DOHH2 (cell line): ENCODE measurements around the gene SHC3.

Source experiments
- H3F3A ChIP-seq: fragments of 200-600 bp; sonication (generic), shearing (Covaris generic); 2 replicates; pipeline ENCODE4 v1.6.0; 2016; ENCODE audit warnings: antibody characterized with exemption, mild to moderate bottlenecking; ENCODE audit not compliant: control insufficient read depth, insufficient read depth
- H3K27ac ChIP-seq: fragments of 200-600 bp; sonication (generic); 2 replicates; pipeline ENCODE4 v1.5.1; 2014; ENCODE audit warnings: low read depth, mild to moderate bottlenecking, low read length, moderate library complexity
- H3K27me3 ChIP-seq: fragments of 200-600 bp; sonication (generic); 2 replicates; pipeline ENCODE4 v1.6.1; 2014; ENCODE audit warnings: mild to moderate bottlenecking, low read length, mixed read lengths; ENCODE audit not compliant: control insufficient read depth
- H3K36me3 ChIP-seq: fragments of 200-600 bp; sonication (generic); 2 replicates; pipeline ENCODE4 v1.6.1; 2014; ENCODE audit warnings: mild to moderate bottlenecking, low read length, moderate library complexity, mixed read lengths; ENCODE audit not compliant: control insufficient read depth
- H3K4me1 ChIP-seq: fragments of 200-600 bp; sonication (generic); 2 replicates; pipeline ENCODE4 v1.6.1; 2014; ENCODE audit warnings: mild to moderate bottlenecking, low read length, mixed read lengths; ENCODE audit not compliant: control insufficient read depth
- H3K4me2 ChIP-seq: fragments of 200-600 bp; sonication (generic); 2 replicates; pipeline ENCODE4 v1.6.0; 2014; ENCODE audit warnings: mild to moderate bottlenecking, low read length, moderate library complexity
- H3K4me3 ChIP-seq: fragments of 200-600 bp; sonication (generic); 2 replicates; pipeline ENCODE4 v1.5.1; 2014; ENCODE audit warnings: mild to moderate bottlenecking, low read length, mixed read lengths
- H3K79me2 ChIP-seq: fragments of 200-600 bp; sonication (generic); 2 replicates; pipeline ENCODE4 v1.6.1; 2014; ENCODE audit warnings: mild to moderate bottlenecking, low read length, mixed read lengths; ENCODE audit not compliant: control insufficient read depth
- H3K9me2 ChIP-seq: fragments of 200-600 bp; sonication (generic); replicated peaks from 2 replicates; pipeline ENCODE4 v1.6.1; 2014; ENCODE audit warnings: mild to moderate bottlenecking, low read length, mixed read lengths; ENCODE audit not compliant: control insufficient read depth
- H3K9me3 ChIP-seq: fragments of 200-600 bp; sonication (generic); 2 replicates; pipeline ENCODE4 v1.6.1; 2014; ENCODE audit warnings: antibody characterized with exemption, low read length, mixed read lengths; ENCODE audit not compliant: control insufficient read depth, insufficient read depth
- H4K20me1 ChIP-seq: fragments of 200-600 bp; sonication (generic); 2 replicates; pipeline ENCODE4 v1.6.0; 2014; ENCODE audit warnings: low read depth, mild to moderate bottlenecking, antibody characterized with exemption, low read length, moderate library complexity; ENCODE audit not compliant: control insufficient read depth, insufficient read depth
- EZH2phosphoT487 ChIP-seq: fragments of 200-600 bp; sonication (generic); IDR thresholded peaks from 2 replicates; pipeline ENCODE4 v1.6.1; 2017; ENCODE audit warnings: borderline replicate concordance, mild to moderate bottlenecking, antibody characterized with exemption, low read length, moderate library complexity, mixed read lengths
- TF ChIP-seq, protein P1 (sequence below): fragments of 200-600 bp; sonication (generic); IDR thresholded peaks from one replicate; pipeline ENCODE4 v1.5.1; 2014; ENCODE audit warnings: antibody characterized with exemption, mild to moderate bottlenecking, low read depth, low read length; ENCODE audit not compliant: poor library complexity, severe bottlenecking

Gene SHC3

GRCh38 chr9:89005323-89005722 is 173.3 kb downstream of the SHC3 start:
- no peaks in the 10 kb centered on the region for H3K9me3 ChIP-seq
- H3K4me3 ChIP-seq = no peak overlapping the region
- no peaks in the 10 kb centered on the region for H3K36me3 ChIP-seq
- H3K4me1 ChIP-seq = 0 out of 2 replicates have a peak, but pooled peaks cover 4% of the 10 kb centered on the region
- H3K79me2 ChIP-seq = no peaks in the 10 kb centered on the region
- H3K27ac ChIP-seq = no peak overlapping the region
- H3K27me3 ChIP-seq = no peaks in the 10 kb centered on the region
- H3K9me2 ChIP-seq = no peaks in the 10 kb centered on the region
- H3F3A ChIP-seq = no peaks in the 10 kb centered on the region
- TF ChIP-seq, protein P1, sequence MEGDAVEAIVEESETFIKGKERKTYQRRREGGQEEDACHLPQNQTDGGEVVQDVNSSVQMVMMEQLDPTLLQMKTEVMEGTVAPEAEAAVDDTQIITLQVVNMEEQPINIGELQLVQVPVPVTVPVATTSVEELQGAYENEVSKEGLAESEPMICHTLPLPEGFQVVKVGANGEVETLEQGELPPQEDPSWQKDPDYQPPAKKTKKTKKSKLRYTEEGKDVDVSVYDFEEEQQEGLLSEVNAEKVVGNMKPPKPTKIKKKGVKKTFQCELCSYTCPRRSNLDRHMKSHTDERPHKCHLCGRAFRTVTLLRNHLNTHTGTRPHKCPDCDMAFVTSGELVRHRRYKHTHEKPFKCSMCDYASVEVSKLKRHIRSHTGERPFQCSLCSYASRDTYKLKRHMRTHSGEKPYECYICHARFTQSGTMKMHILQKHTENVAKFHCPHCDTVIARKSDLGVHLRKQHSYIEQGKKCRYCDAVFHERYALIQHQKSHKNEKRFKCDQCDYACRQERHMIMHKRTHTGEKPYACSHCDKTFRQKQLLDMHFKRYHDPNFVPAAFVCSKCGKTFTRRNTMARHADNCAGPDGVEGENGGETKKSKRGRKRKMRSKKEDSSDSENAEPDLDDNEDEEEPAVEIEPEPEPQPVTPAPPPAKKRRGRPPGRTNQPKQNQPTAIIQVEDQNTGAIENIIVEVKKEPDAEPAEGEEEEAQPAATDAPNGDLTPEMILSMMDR = no peak
- no peak for TF ChIP-seq EZH2phosphoT487
- 0 out of 2 replicates have a peak, but pooled peaks cover 3% of the 10 kb centered on the region for H4K20me1 ChIP-seq
- no peak overlapping the region for H3K4me2 ChIP-seq

GRCh38 chr9:89002987-89003386 is 175.6 kb downstream of the SHC3 start:
- no peak for TF ChIP-seq EZH2phosphoT487
- TF ChIP-seq, protein P1 = no peak
- no peak overlapping the region for H3K4me2 ChIP-seq
- no peaks in the 10 kb centered on the region for H3K9me2 ChIP-seq

GRCh38 chr9:89001917-89002540 is 176.6 kb downstream of the SHC3 start:
- H3K27ac ChIP-seq = no peak overlapping the region
- H3K9me2 ChIP-seq = no peaks in the 10 kb centered on the region
- H3K79me2 ChIP-seq = no peaks in the 10 kb centered on the region
- H3K9me3 ChIP-seq = no peaks in the 10 kb centered on the region
- H3F3A ChIP-seq = no peaks in the 10 kb centered on the region
- H3K4me2 ChIP-seq = no peak overlapping the region
- no peak overlapping the region for H3K4me3 ChIP-seq
- H3K4me1 ChIP-seq = no peaks in the 10 kb centered on the region
- 0 out of 2 replicates have a peak, but pooled peaks cover 3% of the 10 kb centered on the region for H4K20me1 ChIP-seq
- no peak for TF ChIP-seq EZH2phosphoT487
- TF ChIP-seq, protein P1 = no peak
- H3K27me3 ChIP-seq = no peaks in the 10 kb centered on the region
- H3K36me3 ChIP-seq = no peaks in the 10 kb centered on the region

More at GRCh38 chr9:89002987-89003386, 175.6 kb downstream of the SHC3 start:
- H3K9me3 ChIP-seq = no peaks in the 10 kb centered on the region
- H3K27me3 ChIP-seq = no peaks in the 10 kb centered on the region
- H4K20me1 ChIP-seq = 0 out of 2 replicates have a peak, but pooled peaks cover 3% of the 10 kb centered on the region
- H3K36me3 ChIP-seq = no peaks in the 10 kb centered on the region
- H3K79me2 ChIP-seq = no peaks in the 10 kb centered on the region
- H3K4me1 ChIP-seq = no peaks in the 10 kb centered on the region
- H3K27ac ChIP-seq = no peak overlapping the region
- no peak overlapping the region for H3K4me3 ChIP-seq
- no peaks in the 10 kb centered on the region for H3F3A ChIP-seq
